GM12873 (cell line): Measurements from ENCODE around the gene SYNPO2.

Source experiments
- CTCF ChIP-seq: IDR thresholded peaks from 2 replicates; pipeline ENCODE4 v1.5.1; 2012; ENCODE audit warnings: low read depth, mild to moderate bottlenecking, moderate library complexity, low read length, control low read depth; ENCODE audit not compliant: insufficient read depth; ENCODE audit errors: missing control alignments

SYNPO2 gene

DNA sequence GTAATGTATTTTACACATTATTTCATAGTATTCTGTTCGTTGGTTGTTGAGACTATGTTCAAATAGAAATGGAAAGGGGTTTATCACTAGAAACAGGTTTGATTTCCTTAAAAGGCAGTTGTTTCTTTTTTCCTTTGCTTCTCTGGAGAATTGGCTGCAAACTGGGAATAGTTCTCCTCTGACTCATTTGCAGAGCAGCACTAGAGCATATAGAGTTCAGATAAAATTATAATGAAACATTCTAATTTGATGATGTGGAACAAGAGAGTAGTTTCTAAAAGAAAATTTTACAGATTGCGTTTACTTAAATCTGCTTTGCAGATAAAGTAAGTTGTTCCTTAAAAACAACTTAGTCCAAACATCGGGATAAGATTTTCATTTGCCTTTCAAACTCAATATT, 29.7 kb downstream of the SYNPO2 start:
- TF ChIP-seq CTCF: no peak

DNA sequence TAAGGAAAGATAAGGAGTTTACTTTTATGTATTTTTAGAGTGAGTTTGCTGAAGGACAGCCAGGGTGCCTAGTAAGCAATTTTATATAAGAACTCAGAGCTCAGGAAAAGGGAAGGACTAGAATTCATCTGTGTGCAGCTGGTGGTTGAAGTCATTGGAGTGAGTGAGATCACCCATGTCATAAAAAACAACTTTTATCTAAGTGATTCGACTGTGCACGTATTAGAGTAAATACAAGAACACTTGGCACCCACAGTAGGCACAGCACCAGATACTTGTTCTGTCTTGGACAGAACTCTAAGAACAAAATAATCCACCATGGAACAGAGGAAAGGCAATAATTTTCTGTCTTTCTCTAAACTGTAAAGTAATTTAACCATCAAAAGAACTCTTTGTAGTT, 31.6 kb downstream of the SYNPO2 start:
- no peak for TF ChIP-seq CTCF

- TF ChIP-seq CTCF: no peak
Observed at GRCh38 chr4:118921786-118922185, 33.1 kb downstream of the SYNPO2 start.

DNA sequence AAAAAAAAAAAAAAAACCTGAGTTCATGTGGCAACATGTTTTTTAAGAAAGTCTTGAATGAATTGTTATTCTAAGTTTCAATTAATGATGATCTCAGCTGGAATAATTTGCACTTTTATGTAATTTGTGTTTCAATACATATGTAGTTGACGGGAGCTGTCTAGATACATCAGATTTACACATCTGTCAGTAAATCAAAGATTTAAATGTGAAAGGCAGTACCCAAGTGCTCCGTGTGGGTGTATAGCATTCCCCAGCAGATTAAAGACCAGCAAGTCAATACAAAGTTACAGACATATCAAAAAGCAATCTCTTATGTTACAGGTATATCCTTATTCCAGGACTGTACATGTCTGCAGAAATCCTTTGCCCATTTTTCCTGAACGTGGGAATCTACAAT, 35.2 kb downstream of the SYNPO2 start:
- TF ChIP-seq CTCF: no peak

GRCh38 chr4:118927974-118928373, 39.3 kb downstream of the SYNPO2 start:
- TF ChIP-seq CTCF: no peak

DNA sequence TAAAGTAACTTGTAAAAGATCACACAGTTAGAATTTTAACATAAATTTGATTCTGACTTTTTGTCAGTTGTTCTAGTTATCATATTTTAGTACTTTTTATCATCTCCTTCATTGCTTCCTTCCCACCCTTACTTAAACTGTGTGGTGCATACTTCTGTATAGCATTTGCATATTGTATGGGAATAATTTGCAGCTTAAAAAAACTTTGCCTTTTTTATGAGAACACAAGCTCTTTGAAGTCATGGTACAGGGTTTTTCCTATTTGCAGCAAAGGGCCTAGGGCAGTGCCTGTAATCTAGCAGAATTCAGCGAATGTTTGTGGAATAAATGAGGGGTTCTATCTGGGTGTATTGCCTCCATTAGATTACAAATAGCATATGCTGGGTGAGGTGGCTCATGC, 41.6 kb downstream of the SYNPO2 start:
- TF ChIP-seq CTCF: no peak

- TF ChIP-seq CTCF: no peak
Observed at GRCh38 chr4:118931786-118932185, 43.1 kb downstream of the SYNPO2 start.

DNA sequence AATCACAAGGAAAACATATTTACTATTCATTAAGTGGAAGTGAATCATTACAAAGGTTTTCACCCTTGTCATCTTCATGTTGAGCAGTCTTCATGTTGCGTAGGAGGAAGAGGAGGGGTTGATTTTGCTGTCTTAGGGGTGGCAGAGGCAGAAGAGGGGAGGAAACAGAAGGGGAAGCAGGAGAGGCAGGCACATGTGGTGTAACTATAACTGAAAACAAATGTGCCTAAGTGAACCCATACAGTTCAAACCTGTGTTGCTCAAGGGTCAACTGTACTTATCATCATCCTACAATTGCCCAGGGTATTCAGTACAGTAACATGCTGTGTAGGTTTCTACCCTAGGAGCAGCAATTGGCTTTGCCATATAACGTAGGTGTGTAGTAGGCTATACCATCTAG, 47.2 kb downstream of the SYNPO2 start:
- TF ChIP-seq CTCF: no peak
